DND-41 (cell line): ENCODE data around the gene IFT25.
"Not testable (repeated sequence)": the region's sequence is repeated elsewhere in the genome, so short reads cannot be mapped to it uniquely, and the experiment has no call there.

Experiments used
- ATAC-seq: fragments of 200-7000 bp; cut with Tn5 transposase; 3 replicates; pipeline ENCODE4 v1.9.1; 2021; ENCODE audit warnings: low read depth; ENCODE audit not compliant: insufficient read depth
- DNase-seq: peaks from one replicate; pipeline ENCODE4 v3.0.0-alpha.2; 2020
- H2AFZ ChIP-seq: 2 replicates; pipeline ENCODE4 v1.6.0; 2012; ENCODE audit warnings: low read depth, low read length
- H3K27ac ChIP-seq: 2 replicates; pipeline ENCODE4 v1.5.1; 2012; ENCODE audit warnings: low read length, inconsistent platforms
- H3K27me3 ChIP-seq: fragments of 200-600 bp; sonication (generic); 2 replicates; pipeline ENCODE4 v1.6.0; 2012; ENCODE audit warnings: low read length, mild to moderate bottlenecking, inconsistent platforms; ENCODE audit not compliant: insufficient read depth, poor library complexity
- H3K36me3 ChIP-seq: 2 replicates; pipeline ENCODE4 v1.5.1; 2012; ENCODE audit warnings: low read length, inconsistent platforms; ENCODE audit not compliant: insufficient read depth
- H3K4me1 ChIP-seq: 2 replicates; pipeline ENCODE4 v1.5.1; 2012; ENCODE audit warnings: mild to moderate bottlenecking, low read length; ENCODE audit not compliant: insufficient read depth
- H3K4me2 ChIP-seq: 2 replicates; pipeline ENCODE4 v1.6.0; 2012; ENCODE audit warnings: mild to moderate bottlenecking, moderate library complexity, low read length, inconsistent platforms; ENCODE audit not compliant: insufficient read depth
- H3K4me3 ChIP-seq, 2 experiments: fragments of 200-600 bp in 1 of 2; shearing (Covaris generic) in 1 of 2; 2 replicates each; pipeline ENCODE4 v1.5.1; 2012 to 2016; ENCODE audit warnings: inconsistent platforms in 2 of 2, low read length in 2 of 2, mild to moderate bottlenecking in 2 of 2, low read depth in 1 of 2, moderate library complexity in 1 of 2
- H3K79me2 ChIP-seq: 2 replicates; pipeline ENCODE4 v1.6.0; 2012; ENCODE audit warnings: low read length, inconsistent platforms; ENCODE audit not compliant: insufficient read depth
- H3K9ac ChIP-seq: 2 replicates; pipeline ENCODE4 v1.6.0; 2012; ENCODE audit warnings: low read depth, mild to moderate bottlenecking, inconsistent platforms, low read length, moderate library complexity
- H3K9me3 ChIP-seq: 2 replicates; pipeline ENCODE4 v1.5.1; 2012; ENCODE audit warnings: low read length, moderate library complexity, mild to moderate bottlenecking, inconsistent platforms; ENCODE audit not compliant: insufficient read depth, severe bottlenecking
- H4K20me1 ChIP-seq: 2 replicates; pipeline ENCODE4 v1.6.0; 2012; ENCODE audit warnings: low read length; ENCODE audit not compliant: insufficient read depth
- EZH2 ChIP-seq: IDR thresholded peaks from 3 replicates; pipeline ENCODE4 v1.6.1; 2012; ENCODE audit warnings: borderline replicate concordance, low read depth, mild to moderate bottlenecking, moderate library complexity, low read length, inconsistent platforms; ENCODE audit not compliant: severe bottlenecking
- TF ChIP-seq, protein P1 (sequence below): IDR thresholded peaks from 2 replicates; pipeline ENCODE4 v1.5.1; 2012; ENCODE audit warnings: borderline replicate concordance, low read length, moderate library complexity, mild to moderate bottlenecking; ENCODE audit not compliant: poor library complexity, severe bottlenecking; ENCODE audit errors: extremely low read depth

The IFT25 gene

DNA sequence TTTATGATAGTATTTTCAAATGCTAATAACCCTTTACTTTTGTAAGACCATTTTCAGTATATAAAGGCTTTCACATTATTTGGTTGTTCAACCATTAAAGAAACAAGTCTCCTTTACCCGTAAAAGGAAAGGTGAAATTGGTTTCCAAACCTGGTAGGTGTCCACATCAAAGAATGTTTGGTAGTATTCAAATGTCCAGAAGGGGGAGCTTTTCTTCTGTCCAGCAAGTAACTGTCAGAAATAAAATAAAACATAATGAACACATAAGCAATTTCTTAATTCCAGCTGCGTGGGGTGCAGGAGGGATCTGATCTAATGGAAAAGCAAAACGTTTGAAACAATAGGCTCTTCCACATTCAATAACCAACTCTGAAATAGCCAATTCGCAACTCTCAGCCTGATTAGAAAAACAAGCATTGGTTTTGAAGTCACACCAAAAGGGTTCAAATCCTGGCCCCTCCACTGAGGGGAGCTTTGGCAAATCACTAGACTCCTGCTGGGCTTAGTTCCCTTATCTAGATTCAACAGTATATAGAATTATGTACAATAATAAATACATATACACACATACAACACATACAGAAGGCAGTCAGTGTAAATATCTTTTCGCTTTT, 66.9 kb downstream of the IFT25 start:
- Histone ChIP-seq H3K4me1 (no peaks in the 10 kb centered on the region), H3K79me2 (no peaks in the 10 kb centered on the region), H3K9ac (no peak overlapping the region), H3K36me3 (peaks cover 25% of the 10 kb centered on the region), H2AFZ (no peak overlapping the region), H3K27me3 (no peaks in the 10 kb centered on the region), H3K4me2 (no peak overlapping the region), H3K9me3 (no peaks in the 10 kb centered on the region), H3K4me3 (no peak overlapping the region), H4K20me1 (no peaks in the 10 kb centered on the region), H3K27ac (no peak overlapping the region)
- no peak for DNase-seq
- no peak for TF ChIP-seq EZH2
- TF ChIP-seq, protein P1, sequence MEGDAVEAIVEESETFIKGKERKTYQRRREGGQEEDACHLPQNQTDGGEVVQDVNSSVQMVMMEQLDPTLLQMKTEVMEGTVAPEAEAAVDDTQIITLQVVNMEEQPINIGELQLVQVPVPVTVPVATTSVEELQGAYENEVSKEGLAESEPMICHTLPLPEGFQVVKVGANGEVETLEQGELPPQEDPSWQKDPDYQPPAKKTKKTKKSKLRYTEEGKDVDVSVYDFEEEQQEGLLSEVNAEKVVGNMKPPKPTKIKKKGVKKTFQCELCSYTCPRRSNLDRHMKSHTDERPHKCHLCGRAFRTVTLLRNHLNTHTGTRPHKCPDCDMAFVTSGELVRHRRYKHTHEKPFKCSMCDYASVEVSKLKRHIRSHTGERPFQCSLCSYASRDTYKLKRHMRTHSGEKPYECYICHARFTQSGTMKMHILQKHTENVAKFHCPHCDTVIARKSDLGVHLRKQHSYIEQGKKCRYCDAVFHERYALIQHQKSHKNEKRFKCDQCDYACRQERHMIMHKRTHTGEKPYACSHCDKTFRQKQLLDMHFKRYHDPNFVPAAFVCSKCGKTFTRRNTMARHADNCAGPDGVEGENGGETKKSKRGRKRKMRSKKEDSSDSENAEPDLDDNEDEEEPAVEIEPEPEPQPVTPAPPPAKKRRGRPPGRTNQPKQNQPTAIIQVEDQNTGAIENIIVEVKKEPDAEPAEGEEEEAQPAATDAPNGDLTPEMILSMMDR = peak; percentile 59
- no peak for ATAC-seq

DNA sequence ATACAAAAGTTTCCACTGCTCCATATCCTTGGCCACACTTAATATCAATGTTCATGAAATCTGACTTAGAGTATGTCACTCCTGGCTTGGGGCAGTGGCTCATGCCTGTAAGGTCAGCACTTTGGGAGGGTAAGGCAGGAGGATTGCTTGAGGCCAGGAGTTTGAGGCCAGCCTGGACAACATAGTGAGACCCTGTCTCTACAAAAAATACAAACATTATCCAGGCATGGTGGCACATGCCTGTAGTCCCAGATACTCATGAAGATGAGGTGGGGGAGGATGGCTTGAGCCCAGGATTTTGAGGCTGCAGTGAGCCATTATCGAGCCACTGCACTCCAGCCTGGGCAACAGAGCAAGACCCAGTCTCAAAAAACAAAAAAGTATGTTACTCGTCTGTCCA, 70.3 kb downstream of the IFT25 start:
- not testable (repeated sequence) for DNase-seq, ATAC-seq, H3K4me2 ChIP-seq, H3K4me1 ChIP-seq, H3K79me2 ChIP-seq, H2AFZ ChIP-seq, H3K27me3 ChIP-seq, H3K27ac ChIP-seq, H3K9me3 ChIP-seq, H3K4me3 ChIP-seq, H4K20me1 ChIP-seq, H3K9ac ChIP-seq
- H3K36me3 ChIP-seq = peaks cover 27% of the 10 kb centered on the region

DNA sequence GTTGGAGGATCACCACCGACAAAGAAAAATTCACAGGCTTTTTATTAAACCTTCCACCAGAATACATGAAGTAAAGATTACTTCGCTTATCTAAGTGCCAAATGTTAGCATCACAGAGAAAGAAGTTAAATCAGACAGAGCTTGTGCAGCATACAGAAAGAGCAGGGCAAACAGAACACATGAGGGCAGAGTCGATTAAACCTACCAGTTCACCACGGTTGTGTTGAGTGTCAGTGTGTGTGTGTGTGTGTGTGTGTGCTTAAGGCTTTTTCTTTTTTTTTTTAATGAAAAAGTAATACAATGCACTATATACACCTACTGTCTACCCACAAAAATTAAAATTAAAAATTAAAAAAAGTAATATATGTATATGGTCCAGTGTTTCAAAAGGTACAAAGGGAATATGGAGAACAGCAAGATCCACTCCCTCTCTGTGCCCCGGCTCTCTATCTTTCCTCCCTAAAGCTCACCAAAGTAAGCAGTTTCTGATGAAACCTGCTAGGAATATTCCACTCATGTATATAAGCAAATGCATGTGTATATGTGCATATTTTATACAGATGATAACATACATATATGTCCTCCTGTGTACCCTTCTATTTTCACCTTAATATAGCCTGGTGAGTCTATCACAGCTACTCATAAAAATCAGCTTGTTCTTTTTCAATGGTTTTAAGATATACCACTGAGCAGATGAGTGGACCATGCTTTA, 73.6 kb downstream of the IFT25 start:
- Histone ChIP-seq H3K4me2 (no peak overlapping the region), H3K4me3 (no peak overlapping the region), H3K36me3 (peaks cover 31% of the 10 kb centered on the region), H4K20me1 (no peaks in the 10 kb centered on the region), H3K27ac (no peak overlapping the region), H2AFZ (no peak overlapping the region), H3K4me1 (no peaks in the 10 kb centered on the region), H3K27me3 (no peaks in the 10 kb centered on the region), H3K79me2 (no peaks in the 10 kb centered on the region), H3K9me3 (no peaks in the 10 kb centered on the region), H3K9ac (no peak overlapping the region)
- DNase-seq (no peak), ATAC-seq (no peak)
- TF ChIP-seq, protein P1 = no peak
- TF ChIP-seq EZH2 = no peak
